Gastrocnemius medialis (tissue), 4 donors: Measurements from ENCODE around the gene CLDN7.

Experiments used
- POLR2A ChIP-seq, 2 donors: fragments of 450-650 bp; IDR thresholded peaks; one replicate each; pipeline ENCODE4 v1.6.1; 2017; ENCODE audit warnings: antibody characterized with exemption in 2 of 2, mild to moderate bottlenecking in 2 of 2, moderate library complexity in 2 of 2
- TF ChIP-seq, protein P1 (sequence below), 5 experiments: fragments of 450-650 bp in 3 of 5; fragments of 200-600 bp in 2 of 5; sonication (generic) in 2 of 5; IDR thresholded peaks in 4 of 5; conservative IDR thresholded peaks in 1 of 5; 1 replicate in 4 of 5; 2 replicates in 1 of 5; pipeline ENCODE4 v1.5.1; 2016 to 2019; ENCODE audit warnings: antibody characterized with exemption in 5 of 5, mild to moderate bottlenecking in 3 of 5, moderate library complexity in 3 of 5

DNA sequence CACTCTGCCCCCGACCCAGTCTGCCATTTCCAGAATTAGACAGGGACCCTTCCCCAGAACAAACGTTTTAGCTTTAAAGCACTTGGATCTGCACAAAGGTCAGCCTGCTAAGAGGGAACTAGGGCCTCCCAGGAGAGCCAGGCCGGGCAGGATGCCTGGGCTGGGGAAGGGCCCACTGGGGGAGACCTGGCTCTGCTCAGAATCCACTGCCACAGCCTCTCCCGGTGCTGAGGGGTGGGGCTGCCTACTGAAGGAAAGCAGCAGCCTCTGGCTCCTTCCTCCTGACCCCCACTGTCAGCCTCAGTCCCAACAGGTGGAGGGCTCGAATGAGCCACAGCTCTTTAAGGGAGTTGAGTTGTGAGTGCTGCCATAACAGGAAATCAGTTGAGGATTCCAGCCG lies 30.5 kb upstream of the CLDN7 start:
- TF ChIP-seq, protein P1, sequence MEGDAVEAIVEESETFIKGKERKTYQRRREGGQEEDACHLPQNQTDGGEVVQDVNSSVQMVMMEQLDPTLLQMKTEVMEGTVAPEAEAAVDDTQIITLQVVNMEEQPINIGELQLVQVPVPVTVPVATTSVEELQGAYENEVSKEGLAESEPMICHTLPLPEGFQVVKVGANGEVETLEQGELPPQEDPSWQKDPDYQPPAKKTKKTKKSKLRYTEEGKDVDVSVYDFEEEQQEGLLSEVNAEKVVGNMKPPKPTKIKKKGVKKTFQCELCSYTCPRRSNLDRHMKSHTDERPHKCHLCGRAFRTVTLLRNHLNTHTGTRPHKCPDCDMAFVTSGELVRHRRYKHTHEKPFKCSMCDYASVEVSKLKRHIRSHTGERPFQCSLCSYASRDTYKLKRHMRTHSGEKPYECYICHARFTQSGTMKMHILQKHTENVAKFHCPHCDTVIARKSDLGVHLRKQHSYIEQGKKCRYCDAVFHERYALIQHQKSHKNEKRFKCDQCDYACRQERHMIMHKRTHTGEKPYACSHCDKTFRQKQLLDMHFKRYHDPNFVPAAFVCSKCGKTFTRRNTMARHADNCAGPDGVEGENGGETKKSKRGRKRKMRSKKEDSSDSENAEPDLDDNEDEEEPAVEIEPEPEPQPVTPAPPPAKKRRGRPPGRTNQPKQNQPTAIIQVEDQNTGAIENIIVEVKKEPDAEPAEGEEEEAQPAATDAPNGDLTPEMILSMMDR (IDR thresholded peaks at IDR 0.05 in 4 of 5, conservative IDR thresholded peaks at IDR 0.05 in 1 of 5): no peak
- no peak for TF ChIP-seq POLR2A (IDR thresholded peaks at IDR 0.05)
